Naive B cell (primary cell): Measurements from ENCODE around the gene LIG1. TPM values are rescaled to one million over a fixed set of nuclear protein-coding genes. Genes with fewer than 3 reads are reported as not detected.
A peak's percentile ranks its signal among the peaks of the same experiment; 100 is the strongest.
"Not testable (repeated sequence)": the region's sequence is repeated elsewhere in the genome, so short reads cannot be mapped to it uniquely, and the experiment has no call there.

Source experiments
- ATAC-seq, 2 donors: fragments of 150-1000 bp; cut with Tn5 transposase; 2 replicates each; pipeline ENCODE4 v1.10.0; 2021; ENCODE audit warnings: low read depth in 2 of 2, mild to moderate bottlenecking in 2 of 2, moderate library complexity in 2 of 2
- DNase-seq: peaks from one replicate; pipeline ENCODE4 v3.0.0; 2022
- H3K27ac Mint-ChIP-seq, 6 donors: one replicate each; pipeline ENCODE4 v1.8.0; 2020 to 2022; ENCODE audit warnings: mild to moderate bottlenecking in 6 of 6, mixed read lengths in 6 of 6, moderate library complexity in 5 of 6, inconsistent platforms in 2 of 6
- H3K27me3 Mint-ChIP-seq, 3 donors: one replicate each; pipeline ENCODE4 v1.8.0; 2021 to 2022; ENCODE audit warnings: mixed read lengths in 3 of 3, mild to moderate bottlenecking in 1 of 3
- H3K36me3 Mint-ChIP-seq, 2 donors: one replicate each; pipeline ENCODE4 v1.8.0; 2020 to 2022; ENCODE audit warnings: mixed read lengths in 2 of 2, inconsistent platforms in 1 of 2, mild to moderate bottlenecking in 1 of 2
- H3K4me1 Mint-ChIP-seq, 3 donors: one replicate each; pipeline ENCODE4 v1.8.0; 2020 to 2022; ENCODE audit warnings: mixed read lengths in 3 of 3, inconsistent platforms in 1 of 3, mild to moderate bottlenecking in 1 of 3, moderate library complexity in 1 of 3
- H3K4me3 Mint-ChIP-seq, 8 donors: one replicate each; pipeline ENCODE4 v1.8.0; 2020 to 2022; ENCODE audit warnings: mild to moderate bottlenecking in 8 of 8, mixed read lengths in 8 of 8, moderate library complexity in 8 of 8, inconsistent platforms in 2 of 8
- H3K9me3 Mint-ChIP-seq, 7 donors: one replicate each; pipeline ENCODE4 v1.8.0; 2020 to 2022; ENCODE audit warnings: mixed read lengths in 7 of 7, mild to moderate bottlenecking in 5 of 7, inconsistent platforms in 2 of 7, moderate library complexity in 1 of 7
- polyA plus RNA-seq, 6 donors: library from polyadenylated mRNA; unstranded; fragments of 300-500 nt; fragmentation: Illumina TruSeq; gene quantifications; one replicate each; pipeline ENCODE4 v1.2.3, GENCODE V29; 2021; ENCODE audit warnings: low read depth in 6 of 6

The LIG1 gene
- polyA plus RNA-seq, 6 donors from 2014 or later, result 13.6 to 30.9 (median 23.5) TPM

DNA sequence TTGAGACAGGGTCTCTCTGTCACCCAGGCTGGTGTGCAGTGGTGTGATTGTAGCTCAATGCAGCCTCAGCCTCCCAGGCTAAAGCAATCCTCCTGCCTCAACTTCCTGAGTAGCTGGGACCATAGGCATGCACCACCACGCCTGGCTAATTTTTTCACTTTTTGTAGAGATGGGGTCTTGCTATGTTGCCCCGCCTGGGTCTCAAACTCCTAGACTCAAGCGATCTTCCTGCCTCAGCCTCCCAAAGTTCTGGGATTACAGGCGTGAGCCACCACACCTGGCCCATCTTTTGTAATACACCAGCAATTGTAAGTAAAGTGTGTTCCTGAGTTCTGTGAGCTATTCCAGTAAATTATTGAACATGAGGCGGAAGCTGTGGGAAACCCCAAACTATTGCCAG, 66.2 kb downstream of the LIG1 start:
- H3K27me3 Mint-ChIP-seq, result no peaks in the 10 kb centered on the region
- DNase-seq, result no peak
- H3K27ac Mint-ChIP-seq, result peak overlapping the region in 1 of 6 donors; percentile 70
- H3K4me1 Mint-ChIP-seq, result peaks cover 5 to 14% (median 11%) of the 10 kb centered on the region in 3 donors
- H3K4me3 Mint-ChIP-seq, result no peak overlapping the region
- peaks cover 0 to 18% of the 10 kb centered on the region in 2 donors for H3K36me3 Mint-ChIP-seq
- no peaks in the 10 kb centered on the region for H3K9me3 Mint-ChIP-seq
- no peak for ATAC-seq

DNA sequence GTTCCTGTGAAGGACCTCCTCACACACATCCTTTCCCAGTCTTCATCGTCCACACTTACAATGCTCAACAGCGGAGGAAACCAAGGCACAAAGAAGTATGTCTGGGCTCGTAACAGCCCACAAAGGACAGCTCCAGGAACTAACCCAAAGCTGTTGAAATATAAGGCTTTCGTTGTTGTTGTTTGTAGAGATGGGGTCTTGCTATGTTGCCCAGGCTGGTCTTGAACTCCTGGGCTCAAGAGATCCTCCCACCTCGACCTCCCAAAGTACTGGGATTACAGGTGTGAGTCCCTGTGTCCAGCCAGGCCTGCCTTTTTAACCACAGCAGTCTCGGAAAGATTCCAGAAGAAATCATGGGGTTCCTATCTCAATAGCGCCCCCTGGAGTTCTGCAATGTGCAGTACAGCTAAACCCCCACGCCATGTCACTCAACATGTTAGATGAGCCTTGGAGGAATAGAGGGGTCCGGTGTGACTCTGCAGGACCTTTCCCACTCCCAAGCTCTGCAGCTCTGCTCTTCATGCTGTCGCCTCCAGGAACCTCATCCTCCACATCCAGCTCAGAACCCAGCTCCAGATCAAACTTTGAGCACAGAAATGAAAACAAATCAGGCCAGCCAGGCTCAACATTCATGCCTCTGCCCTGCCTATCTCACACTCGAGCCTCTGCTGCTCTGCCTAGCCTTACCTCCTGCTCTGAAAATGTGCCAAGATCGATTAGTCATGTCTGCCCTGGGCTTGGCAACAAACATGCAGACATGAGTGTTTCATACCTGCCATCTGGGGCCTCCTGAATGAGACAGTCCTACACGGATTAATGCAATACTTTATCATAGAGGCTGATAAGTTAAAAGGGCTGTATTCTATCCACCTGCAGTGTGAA, 67.0 kb downstream of the LIG1 start:
- Mint-ChIP-seq H3K9me3 (no peaks in the 10 kb centered on the region), H3K4me1 (peaks cover 5 to 11% (median 10%) of the 10 kb centered on the region in 3 donors), H3K36me3 (peaks cover 1 to 19% of the 10 kb centered on the region in 2 donors), H3K4me3 (no peak overlapping the region), H3K27me3 (no peaks in the 10 kb centered on the region), H3K27ac (peak overlapping the region in 1 of 6 donors; percentile 27)
- ATAC-seq (no peak), DNase-seq (no peak)

DNA sequence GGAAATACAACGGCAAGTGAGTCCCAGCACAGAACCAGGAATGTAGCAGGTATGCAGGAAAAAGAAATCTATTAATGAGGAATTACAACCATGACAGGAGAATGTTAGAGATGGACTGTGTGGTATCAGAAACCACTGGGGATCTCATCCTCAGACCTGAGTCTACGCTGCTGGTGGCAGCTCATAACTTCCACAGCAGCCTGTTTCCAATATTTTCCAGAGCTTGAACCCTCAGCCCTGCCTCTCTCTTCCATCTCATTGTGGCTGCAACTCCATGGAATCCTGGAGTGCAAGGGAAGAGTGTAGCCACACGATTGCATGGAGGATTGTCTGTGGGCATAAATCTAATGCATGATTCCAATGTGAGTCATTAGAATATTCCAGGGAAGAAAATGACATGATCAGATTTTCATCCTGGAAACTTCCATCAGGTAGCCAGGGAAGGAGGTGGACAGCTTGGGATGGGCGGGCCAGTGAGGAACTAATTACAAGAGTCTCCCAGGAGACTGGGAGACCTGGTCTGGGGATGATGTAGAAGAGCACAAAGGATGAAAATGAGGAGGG, 74.5 kb downstream of the LIG1 start:
- Mint-ChIP-seq H3K27me3 (no peaks in the 10 kb centered on the region), H3K4me1 (no peaks in the 10 kb centered on the region), H3K27ac (no peak overlapping the region), H3K4me3 (no peak overlapping the region), H3K36me3 (peaks cover 48 to 49% of the 10 kb centered on the region in 2 donors), H3K9me3 (peaks cover 5 to 21% (median 14%) of the 10 kb centered on the region in 7 donors)
- ATAC-seq (no peak), DNase-seq (no peak)

DNA sequence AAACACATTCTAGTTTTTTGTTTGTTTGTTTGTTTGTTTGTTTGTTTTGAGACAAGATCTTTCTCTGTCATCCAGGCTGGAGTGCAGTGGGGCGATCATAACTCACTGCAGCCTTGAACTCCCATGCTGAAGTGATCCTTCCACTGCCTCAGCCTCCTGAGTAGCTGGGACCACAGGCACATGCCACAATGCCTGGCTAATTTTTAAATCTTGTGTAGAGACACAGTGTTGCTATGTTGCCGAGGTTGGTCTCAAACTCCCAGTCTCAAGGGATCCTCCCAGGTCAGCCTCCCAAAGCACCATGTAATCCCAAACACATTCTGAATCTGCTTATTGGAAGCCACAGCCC, 75.3 kb downstream of the LIG1 start:
- H3K9me3 Mint-ChIP-seq, result peaks cover 5 to 25% (median 14%) of the 10 kb centered on the region in 7 donors
- no peak overlapping the region for H3K4me3 Mint-ChIP-seq
- H3K4me1 Mint-ChIP-seq, result peaks cover 0 to 3% (median 0%) of the 10 kb centered on the region in 3 donors
- H3K27me3 Mint-ChIP-seq, result no peaks in the 10 kb centered on the region
- H3K36me3 Mint-ChIP-seq, result peaks cover 48 to 49% of the 10 kb centered on the region in 2 donors
- no peak for DNase-seq
- no peak for ATAC-seq
- H3K27ac Mint-ChIP-seq, result no peak overlapping the region

DNA sequence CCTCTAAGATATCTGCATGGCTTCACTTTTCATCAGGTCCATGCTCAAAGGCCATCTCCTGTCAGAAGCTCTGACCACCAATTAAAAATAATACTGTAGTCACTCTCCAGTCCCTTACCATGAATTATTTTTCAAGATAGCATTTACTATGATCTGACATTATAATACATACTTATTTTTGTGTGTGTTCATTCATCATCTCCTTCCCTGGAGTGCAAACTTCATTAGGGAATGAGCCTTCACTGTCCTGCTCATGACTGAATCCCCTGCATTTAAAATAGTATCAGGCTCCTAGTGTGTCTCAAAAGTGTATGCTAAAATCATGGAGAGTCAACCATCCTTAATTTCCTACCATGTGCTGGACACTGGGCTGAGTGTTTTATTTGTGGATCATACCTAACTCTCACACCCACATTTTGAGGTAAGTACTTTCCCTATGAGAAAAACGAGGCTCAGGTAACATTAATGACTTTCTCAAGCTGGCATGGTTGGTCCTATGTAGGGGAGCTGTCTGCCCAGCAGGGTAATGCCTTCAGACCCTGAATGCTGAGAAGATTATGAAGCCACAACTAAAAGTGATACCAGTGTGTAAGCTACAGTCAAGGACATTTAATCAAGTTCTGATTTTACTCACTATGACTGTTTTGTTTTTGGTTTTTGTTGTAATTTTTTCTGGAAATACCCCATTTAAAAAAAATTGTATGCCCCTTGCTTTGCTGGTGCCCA, 75.9 kb downstream of the LIG1 start:
- no peak overlapping the region for H3K27ac Mint-ChIP-seq
- no peaks in the 10 kb centered on the region for H3K27me3 Mint-ChIP-seq
- no peak for DNase-seq
- H3K4me1 Mint-ChIP-seq, result peaks cover 0 to 3% (median 0%) of the 10 kb centered on the region in 3 donors
- peaks cover 43 to 49% of the 10 kb centered on the region in 2 donors for H3K36me3 Mint-ChIP-seq
- H3K4me3 Mint-ChIP-seq, result no peak overlapping the region
- ATAC-seq, result no peak
- H3K9me3 Mint-ChIP-seq, result peaks cover 5 to 25% (median 14%) of the 10 kb centered on the region in 7 donors

DNA sequence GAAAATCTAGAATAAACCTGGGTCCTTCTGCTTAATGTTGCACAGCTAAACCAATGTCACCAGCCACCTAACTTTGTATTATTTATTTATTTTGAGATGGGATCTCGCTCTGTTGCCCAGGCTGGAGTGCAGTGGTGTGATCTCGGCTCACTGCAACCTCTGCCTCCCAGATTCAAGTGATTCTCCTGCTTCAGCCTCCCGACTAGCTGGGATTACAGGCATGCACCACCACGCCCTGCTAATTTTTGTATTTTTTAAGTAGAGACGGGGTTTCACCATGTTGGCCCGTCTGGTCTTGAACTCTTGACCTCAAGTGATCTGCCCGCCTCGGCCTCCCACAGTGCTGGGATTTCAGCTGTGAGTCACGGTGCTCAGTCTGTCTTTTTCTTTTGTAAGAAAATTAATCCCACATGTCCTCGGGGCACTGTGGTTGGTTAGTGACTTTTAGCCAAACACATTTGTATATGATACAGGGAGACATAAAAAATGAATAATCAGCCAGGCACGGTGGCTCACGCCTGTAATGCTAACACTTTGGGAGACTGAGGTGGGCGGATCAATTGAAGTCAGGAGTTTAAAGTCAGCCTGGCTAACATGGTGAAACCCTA, 78.9 kb downstream of the LIG1 start:
- DNase-seq, H3K4me3 Mint-ChIP-seq, H3K27ac Mint-ChIP-seq, H3K4me1 Mint-ChIP-seq, ATAC-seq, H3K27me3 Mint-ChIP-seq: not testable (repeated sequence)
- Mint-ChIP-seq H3K36me3 (peaks cover 32 to 36% of the 10 kb centered on the region in 2 donors), H3K9me3 (peaks cover 5 to 25% (median 14%) of the 10 kb centered on the region in 7 donors)

DNA sequence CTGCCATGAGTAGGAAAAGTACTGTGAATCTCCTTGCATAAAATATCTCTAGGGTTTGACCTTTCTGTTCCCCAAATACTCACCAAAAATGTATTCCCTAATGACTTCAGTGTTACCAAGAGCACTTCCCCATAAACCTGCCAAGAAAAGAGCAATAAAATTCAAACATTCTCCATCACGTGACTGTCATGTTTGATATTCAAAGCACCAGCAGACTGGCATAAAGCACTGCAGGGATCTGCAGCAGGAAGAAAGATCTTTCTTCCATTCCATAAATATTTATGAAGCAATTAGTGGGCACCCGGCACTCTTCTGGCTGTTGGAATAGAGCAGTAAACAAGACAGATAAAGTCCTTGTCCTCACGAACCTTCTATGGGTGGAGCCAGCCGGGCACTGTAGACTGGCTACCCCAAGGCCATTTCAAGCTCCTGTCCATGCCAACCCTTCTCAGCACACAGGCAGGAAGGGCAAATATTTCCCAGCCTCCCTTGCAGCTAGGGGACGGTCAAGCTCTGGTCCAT, 79.8 kb downstream of the LIG1 start:
- ATAC-seq (no peak), DNase-seq (no peak)
- Mint-ChIP-seq H3K27me3 (peaks cover 0 to 9% (median 0%) of the 10 kb centered on the region in 3 donors), H3K36me3 (peaks cover 23 to 28% of the 10 kb centered on the region in 2 donors), H3K4me1 (peaks cover 0 to 3% (median 0%) of the 10 kb centered on the region in 3 donors), H3K27ac (no peak overlapping the region), H3K4me3 (no peak overlapping the region), H3K9me3 (peaks cover 5 to 25% (median 13%) of the 10 kb centered on the region in 7 donors)

DNA sequence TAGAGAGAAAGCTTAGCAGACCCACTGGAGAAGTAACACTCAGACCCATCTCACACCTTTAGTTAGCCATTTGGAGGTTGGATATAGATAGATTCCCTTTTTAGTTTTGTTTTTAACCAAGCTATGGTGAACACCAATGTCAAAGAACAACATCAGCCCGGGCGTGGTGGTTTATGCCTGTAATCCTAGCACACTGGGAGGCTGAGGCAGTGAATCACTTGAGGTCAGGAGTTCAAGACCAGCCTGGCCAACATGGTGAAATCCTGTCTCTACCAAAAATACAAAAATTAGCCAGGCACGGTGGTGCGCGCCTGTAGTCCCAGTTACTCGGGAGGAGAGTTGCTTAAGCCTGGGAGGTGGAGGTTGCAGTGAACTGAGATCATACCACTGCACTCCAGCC, 81.2 kb downstream of the LIG1 start:
- Mint-ChIP-seq H3K36me3 (peaks cover 10 to 14% of the 10 kb centered on the region in 2 donors), H3K9me3 (peaks cover 0 to 13% (median 3%) of the 10 kb centered on the region in 7 donors)
- DNase-seq, H3K4me3 Mint-ChIP-seq, H3K4me1 Mint-ChIP-seq, H3K27me3 Mint-ChIP-seq, H3K27ac Mint-ChIP-seq, ATAC-seq: not testable (repeated sequence)

DNA sequence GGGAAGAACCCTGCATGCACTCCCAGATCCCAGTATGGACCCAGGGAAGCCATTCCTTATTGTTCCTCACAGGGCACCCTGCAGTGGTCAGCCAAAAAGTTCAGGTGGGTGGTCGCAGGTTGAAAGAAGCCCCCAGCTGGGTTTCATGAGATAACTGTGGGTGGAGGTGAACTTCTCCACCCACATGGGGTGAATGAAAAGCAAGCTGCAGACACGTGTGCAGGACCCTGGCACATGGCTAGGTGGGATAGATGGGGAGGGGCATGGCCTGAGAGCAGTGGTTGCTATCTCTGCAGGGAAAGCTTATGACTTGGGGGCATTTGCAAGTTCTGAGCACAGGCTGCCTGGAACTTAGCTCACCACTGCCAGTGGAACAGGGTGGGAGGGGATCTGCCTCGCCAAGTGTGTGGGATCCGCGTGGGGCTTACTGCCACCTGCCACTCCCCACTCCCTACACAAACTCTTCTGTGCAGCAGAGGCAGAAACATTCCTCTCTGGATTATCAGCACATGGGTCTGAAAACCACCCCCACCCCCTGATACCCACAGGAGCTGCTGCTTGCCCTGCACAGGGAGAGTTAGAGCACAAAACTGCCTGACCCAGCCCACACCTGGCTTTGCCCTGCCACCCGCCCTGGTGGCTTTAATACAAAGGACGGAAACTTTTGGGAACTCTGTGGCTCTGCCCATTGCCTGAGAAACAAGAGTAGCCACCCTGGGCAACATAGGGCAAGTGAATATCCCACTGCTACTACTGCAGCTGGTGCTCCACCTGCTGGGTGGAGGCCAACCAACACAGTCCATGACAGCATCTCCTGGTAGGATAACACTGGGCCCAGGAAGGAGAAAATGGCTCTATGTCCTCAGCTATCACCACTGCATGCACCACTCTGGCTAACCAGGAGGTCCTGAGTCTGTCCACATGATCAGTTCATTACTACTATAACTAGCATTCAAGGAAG, 84.0 kb downstream of the LIG1 start:
- Mint-ChIP-seq H3K4me1 (peaks cover 0 to 3% (median 0%) of the 10 kb centered on the region in 3 donors), H3K4me3 (peak overlapping the region in 1 of 8 donors; percentile 53), H3K9me3 (peaks cover 0 to 4% (median 0%) of the 10 kb centered on the region in 7 donors), H3K36me3 (no peaks in the 10 kb centered on the region), H3K27ac (no peak overlapping the region), H3K27me3 (peaks cover 0 to 9% (median 4%) of the 10 kb centered on the region in 3 donors)
- no peak for DNase-seq
- ATAC-seq, result no peak

DNA sequence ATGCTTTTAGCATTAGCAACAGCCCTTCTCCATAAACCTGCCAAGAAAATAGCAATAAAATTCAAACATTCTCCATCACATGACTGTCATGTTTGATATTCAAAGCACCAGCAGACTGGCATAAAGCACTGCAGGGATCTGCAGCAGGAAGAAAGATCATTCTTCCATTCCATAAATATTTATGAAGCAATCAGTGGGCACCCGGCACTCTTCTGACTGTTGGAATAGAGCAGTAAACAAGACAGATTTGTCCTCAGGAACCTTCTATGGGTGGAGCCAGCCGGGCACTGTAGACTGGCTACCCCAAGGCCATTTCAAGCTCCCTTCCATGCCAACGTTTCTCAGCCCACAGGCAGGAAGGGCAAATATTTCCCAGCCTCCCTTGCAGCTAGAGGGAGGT, 85.1 kb downstream of the LIG1 start:
- Mint-ChIP-seq H3K9me3 (peaks cover 0 to 1% (median 0%) of the 10 kb centered on the region in 7 donors), H3K4me3 (no peak overlapping the region), H3K27me3 (peaks cover 0 to 9% (median 4%) of the 10 kb centered on the region in 3 donors), H3K36me3 (no peaks in the 10 kb centered on the region), H3K4me1 (peaks cover 0 to under 1% (median 0%) of the 10 kb centered on the region in 3 donors), H3K27ac (no peak overlapping the region)
- DNase-seq (no peak), ATAC-seq (no peak)

DNA sequence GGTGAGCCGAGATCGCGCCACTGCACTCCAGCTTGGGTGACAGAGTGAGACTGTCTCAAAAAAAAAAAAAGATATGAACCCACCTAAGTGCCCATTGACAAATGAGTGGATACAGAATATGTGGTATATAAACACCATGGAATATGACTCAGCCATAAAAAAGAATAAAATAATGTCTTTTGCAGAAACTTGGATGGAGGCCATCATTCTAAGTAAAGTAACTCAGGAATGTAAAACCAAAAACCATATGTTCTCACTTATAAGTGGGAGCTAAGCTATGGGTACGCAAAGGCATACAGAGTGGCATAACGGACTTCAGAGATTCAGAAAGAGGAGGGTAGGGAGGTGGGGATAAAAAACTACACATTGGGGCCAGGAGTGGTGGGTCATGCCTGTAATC, 89.0 kb downstream of the LIG1 start:
- ATAC-seq, result no peak
- H3K36me3 Mint-ChIP-seq, result peaks cover 0 to 10% of the 10 kb centered on the region in 2 donors
- no peak overlapping the region for H3K4me3 Mint-ChIP-seq
- H3K27ac Mint-ChIP-seq, result no peak overlapping the region
- DNase-seq, result no peak
- H3K9me3 Mint-ChIP-seq, result peaks cover 0 to 6% (median 0%) of the 10 kb centered on the region in 7 donors
- H3K27me3 Mint-ChIP-seq, result peaks cover 0 to 12% (median 0%) of the 10 kb centered on the region in 3 donors
- H3K4me1 Mint-ChIP-seq, result no peaks in the 10 kb centered on the region

DNA sequence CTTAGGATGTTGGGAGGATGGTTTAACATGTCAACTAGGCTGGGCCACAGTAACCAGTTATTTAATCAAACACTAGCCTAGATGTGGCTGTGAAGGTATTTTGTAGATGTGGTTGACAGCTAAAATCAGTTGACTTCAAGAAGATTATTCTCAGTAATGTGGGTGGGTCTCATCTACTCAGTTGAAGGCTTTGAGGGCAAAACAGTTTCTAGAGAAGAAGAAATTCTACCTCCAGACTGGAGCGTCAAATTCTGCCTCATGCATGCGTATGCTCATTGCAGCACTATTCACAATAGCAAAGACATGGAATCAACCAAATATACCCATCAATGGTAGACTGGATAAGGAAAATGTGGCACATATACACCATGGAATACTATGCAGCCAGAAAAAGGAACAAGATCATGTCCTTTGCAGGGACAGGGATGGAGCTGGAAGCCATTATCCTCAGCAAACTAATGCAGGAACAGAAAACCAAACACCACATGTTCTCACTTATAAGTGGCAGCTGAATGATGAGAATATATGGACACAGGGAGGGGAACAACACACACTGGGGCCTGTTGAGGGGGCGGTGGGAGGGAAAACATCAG, 99.9 kb downstream of the LIG1 start:
- not testable (repeated sequence) for H3K27me3 Mint-ChIP-seq, ATAC-seq, H3K27ac Mint-ChIP-seq, DNase-seq, H3K4me1 Mint-ChIP-seq, H3K4me3 Mint-ChIP-seq, H3K9me3 Mint-ChIP-seq
- peaks cover 13 to 21% of the 10 kb centered on the region in 2 donors for H3K36me3 Mint-ChIP-seq
